GM19193 (cell line): ENCODE measurements around the gene PDCL2.

ENCODE experiments used
- POLR2A ChIP-seq: IDR thresholded peaks from 4 replicates; pipeline ENCODE4 v1.6.1; 2011; ENCODE audit not compliant: insufficient read depth, insufficient read length; ENCODE audit errors: extremely low read depth

PDCL2 gene

GRCh38 chr4:55517526-55518229 lies 74.4 kb downstream of the PDCL2 start:
- TF ChIP-seq POLR2A, result no peak

DNA sequence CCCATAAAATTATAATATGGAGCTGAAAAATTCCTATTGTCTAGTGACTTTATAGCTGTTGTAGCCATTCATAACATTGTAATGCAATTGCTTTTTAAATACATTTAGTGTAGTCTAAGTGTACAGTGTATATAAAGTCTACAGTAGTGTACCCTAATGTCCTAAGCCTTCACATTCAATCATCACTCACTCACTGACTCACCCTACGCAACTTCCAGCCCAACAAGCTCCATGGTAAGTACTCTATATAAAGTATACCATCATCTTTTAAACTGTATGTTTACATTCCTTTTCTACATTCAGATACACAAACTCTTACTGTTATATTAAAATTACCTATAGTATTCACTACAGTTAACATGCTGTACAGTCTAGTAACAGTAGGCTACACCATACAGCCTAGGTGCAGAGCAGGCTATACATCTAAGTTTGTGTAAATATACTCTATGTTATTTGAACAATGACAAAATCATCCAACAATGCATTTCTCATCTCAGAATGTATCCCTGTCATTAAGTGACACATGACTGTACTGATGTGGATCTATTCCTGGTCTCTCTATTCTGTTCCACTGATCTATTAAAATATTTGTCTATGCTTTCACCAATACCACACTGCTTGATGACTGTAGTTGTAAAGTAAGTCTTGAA lies 79.0 kb downstream of the PDCL2 start:
- no peak for TF ChIP-seq POLR2A

DNA sequence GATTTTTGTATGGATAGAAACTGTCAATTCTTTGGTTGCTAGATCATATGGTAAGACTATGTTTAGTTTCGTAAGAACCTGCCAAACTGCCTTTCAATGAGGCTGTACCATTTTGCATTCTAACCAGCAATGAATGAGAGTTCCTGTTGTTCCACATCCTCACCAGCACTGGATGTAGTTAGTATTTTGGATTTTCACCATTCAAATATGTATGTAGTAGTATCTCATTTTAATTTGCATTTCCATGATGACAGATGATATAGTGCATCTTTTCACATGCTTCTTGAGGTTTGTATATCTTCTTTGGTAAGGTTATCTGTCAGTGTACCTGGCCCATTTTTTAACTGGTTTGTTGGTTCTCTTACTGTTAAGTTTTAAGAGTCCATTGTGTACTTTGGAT lies 80.0 kb downstream of the PDCL2 start:
- TF ChIP-seq POLR2A, result no peak

- TF ChIP-seq POLR2A, result no peak
These were observed 81.4 kb downstream of the PDCL2 start for GRCh38 chr4:55510685-55511084.

DNA sequence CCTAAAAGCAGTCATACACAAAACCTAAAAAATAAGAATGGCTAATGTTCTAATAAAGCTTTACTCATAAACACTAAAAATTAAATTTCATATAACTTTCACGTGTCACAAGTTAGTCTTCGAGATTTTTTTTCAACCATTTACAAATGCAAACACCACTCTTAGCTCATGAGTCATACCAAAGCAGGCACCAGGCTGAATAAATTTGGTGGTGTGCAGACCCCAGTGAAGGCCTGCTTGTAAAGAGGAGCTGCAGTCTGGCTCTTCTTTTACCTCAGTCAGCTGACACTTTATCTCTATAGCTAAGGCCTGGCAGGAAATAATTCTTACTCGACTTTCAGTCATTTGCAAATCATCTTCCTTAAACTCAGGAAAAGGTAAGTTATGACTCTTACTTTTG lies 82.8 kb downstream of the PDCL2 start:
- TF ChIP-seq POLR2A, result no peak

DNA sequence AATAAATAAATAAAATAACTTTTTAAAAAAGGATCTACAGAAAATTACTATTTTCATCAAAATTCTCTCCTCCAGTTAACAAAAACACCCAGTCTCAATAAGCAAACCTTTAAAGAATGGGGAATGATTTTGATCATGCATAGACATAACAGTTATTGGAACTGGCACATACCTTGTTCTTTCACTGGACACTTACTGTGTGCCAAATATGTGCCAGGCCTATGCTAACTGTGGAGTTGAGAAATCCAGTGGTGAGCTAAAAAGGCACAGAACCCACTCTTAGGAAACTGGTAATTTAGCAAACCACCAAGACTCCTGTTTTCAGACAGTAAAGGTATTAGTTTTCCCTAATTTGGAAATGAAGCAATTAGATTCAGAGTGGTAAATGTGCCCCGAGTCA lies 84.4 kb downstream of the PDCL2 start:
- no peak for TF ChIP-seq POLR2A
